Neuron (in vitro differentiated cells): ENCODE data around the gene NCOA7.

Source experiments
- H2AFZ ChIP-seq: one replicate; pipeline ENCODE4 v1.6.1; 2013; ENCODE audit warnings: low read depth, mild to moderate bottlenecking, inconsistent platforms, low read length, moderate library complexity
- H3K27me3 ChIP-seq: one replicate; pipeline ENCODE4 v1.6.1; 2013; ENCODE audit warnings: low read length; ENCODE audit not compliant: insufficient read depth
- H3K36me3 ChIP-seq: one replicate; pipeline ENCODE4 v1.6.1; 2013; ENCODE audit warnings: low read length; ENCODE audit not compliant: insufficient read depth
- H3K4me1 ChIP-seq: one replicate; pipeline ENCODE4 v1.6.1; 2013; ENCODE audit warnings: low read length; ENCODE audit not compliant: insufficient read depth
- H3K4me3 ChIP-seq: 2 replicates; pipeline ENCODE4 v1.5.1; 2013; ENCODE audit warnings: mild to moderate bottlenecking, low read length, moderate library complexity
- H3K9me3 ChIP-seq: one replicate; pipeline ENCODE4 v1.6.1; 2013; ENCODE audit warnings: low read length

NCOA7 gene

DNA sequence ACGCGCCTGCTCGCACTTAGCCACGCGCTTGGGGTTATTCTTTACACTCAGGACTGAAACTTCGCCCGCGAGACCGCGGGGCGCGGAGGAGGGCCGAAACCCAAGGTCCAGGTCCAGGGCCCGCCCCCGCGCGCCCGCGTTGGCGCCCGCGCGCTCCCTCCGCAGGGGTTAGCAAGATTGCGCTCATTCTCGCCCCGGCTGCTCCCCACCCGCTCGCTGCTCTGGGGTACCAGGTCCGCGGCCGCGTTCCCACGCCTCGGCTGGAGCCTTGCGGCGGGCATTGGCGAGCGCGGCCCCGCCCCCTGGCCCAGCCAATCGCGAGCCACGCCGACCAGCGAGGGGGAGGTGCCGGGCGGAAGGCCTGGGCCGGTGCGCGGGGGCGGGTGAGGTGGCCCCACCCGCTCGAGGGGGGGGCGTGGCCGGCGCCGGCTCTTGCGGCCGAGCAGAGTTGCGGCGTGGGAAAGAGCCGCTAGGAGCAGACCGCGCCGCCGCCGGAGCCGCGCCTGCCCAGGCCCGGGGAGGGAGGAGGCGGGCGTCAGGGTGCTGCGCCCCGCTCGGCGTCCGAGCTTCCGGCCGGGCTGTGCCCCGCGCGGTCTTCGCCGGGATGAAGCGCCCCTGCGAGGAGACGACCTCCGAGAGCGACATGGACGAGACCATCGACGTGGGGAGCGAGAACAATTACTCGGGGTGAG is 41.4 kb upstream of the NCOA7 start, which contains the start of gene HEY2:
Gene HEY2, plus strand, starts transcription at position 460 of the 692 bp plus-strand sequence. Its CDS starts 145 bp downstream, at position 605.
- no peaks in the 10 kb centered on the region for H3K9me3 ChIP-seq
- peaks cover 27% of the 10 kb centered on the region for H3K4me1 ChIP-seq
- H3K27me3 ChIP-seq: peaks cover 70% of the 10 kb centered on the region
- H2AFZ ChIP-seq: peak within 1 kb of the TSS; percentile 99
- peak within 1 kb of the TSS; percentile 69 for H3K4me3 ChIP-seq
- no peaks in the 10 kb centered on the region for H3K36me3 ChIP-seq

DNA sequence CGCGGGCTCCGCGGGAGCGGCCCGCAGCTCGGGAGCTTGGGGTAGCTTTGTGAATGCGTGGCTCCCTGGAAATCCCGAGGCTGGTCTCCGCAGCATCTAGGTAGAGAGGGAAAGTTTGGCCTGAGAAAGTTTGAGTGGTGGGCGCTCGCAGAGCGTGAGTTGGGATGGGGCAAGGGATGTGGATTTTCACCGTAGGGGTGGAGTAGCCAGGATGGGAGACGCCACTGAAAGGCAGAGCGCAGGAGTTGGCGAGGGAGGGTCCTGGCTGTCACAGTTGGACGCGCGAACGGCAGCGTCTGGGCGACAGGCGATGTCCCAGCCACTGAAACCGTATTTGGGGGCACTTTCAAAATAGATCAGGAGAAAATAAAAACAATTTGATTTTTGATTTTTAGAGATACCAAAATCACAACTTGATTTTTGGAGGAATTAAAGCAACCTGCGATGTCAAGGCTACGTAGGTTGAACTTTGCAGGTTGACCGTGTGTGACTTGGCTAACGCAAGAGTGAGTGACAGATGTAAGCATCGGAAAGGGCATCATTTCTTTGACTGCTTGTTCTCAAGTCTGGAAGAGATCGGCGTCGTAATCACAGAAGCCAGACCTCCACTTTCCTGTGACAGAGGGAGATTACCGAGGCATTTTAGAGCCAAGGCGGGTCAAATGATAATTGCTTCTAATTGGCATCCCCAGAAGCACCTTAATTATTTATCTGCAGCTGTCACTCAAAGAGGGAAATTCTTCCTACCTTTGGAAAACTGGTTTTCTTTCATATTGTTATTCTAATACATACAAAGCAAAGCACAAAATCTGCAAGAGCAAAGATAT is 40.7 kb upstream of the NCOA7 start:
- peaks cover 34% of the 10 kb centered on the region for H3K4me1 ChIP-seq
- H3K27me3 ChIP-seq: peaks cover 71% of the 10 kb centered on the region
- H3K36me3 ChIP-seq: no peaks in the 10 kb centered on the region
- peak overlapping the region; percentile 99 for H2AFZ ChIP-seq
- H3K9me3 ChIP-seq: no peaks in the 10 kb centered on the region
- H3K4me3 ChIP-seq: peak overlapping the region; percentile 69

GRCh38 chr6:125750692-125751333 is 39.9 kb upstream of the NCOA7 start:
- H3K9me3 ChIP-seq: no peaks in the 10 kb centered on the region
- H2AFZ ChIP-seq: no peak overlapping the region
- H3K27me3 ChIP-seq: peaks cover 71% of the 10 kb centered on the region
- H3K4me1 ChIP-seq: peaks cover 34% of the 10 kb centered on the region
- H3K36me3 ChIP-seq: no peaks in the 10 kb centered on the region
- no peak overlapping the region for H3K4me3 ChIP-seq

DNA sequence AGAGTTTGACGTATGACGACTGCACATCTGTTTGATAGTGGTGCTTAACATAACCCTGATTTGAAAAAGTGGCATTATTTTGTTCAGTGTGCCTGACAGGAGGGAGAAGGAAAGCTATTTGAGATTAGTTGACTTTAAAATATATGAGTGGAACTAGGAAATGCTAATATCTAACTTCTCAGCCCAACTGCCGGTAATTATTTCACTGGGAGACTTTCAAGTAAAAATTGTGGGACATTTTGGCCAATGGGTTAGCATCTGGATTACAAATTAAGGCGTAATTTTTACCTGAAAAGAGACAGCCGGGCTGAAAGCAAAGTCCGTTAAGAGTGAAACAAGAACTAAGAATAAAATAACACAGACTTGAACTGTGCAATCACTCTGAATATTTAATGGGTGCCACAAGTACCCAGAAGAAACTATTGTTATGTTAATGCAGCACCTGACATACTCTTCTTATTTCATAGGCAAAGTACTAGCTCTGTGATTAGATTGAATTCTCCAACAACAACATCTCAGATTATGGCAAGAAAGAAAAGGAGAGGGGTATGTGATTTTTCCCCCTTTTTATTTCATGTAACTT is 39.3 kb upstream of the NCOA7 start:
- no peak overlapping the region for H3K4me3 ChIP-seq

GRCh38 chr6:125752773-125753172 is 38.0 kb upstream of the NCOA7 start:
- H3K36me3 ChIP-seq: no peaks in the 10 kb centered on the region
- no peak overlapping the region for H2AFZ ChIP-seq
- H3K4me3 ChIP-seq: no peak overlapping the region
- peaks cover 27% of the 10 kb centered on the region for H3K4me1 ChIP-seq
- no peaks in the 10 kb centered on the region for H3K9me3 ChIP-seq
- H3K27me3 ChIP-seq: peaks cover 63% of the 10 kb centered on the region

More for the DNA sequence above, 39.3 kb upstream of the NCOA7 start:
- no peaks in the 10 kb centered on the region for H3K9me3 ChIP-seq
- H3K27me3 ChIP-seq: peaks cover 66% of the 10 kb centered on the region
- H3K36me3 ChIP-seq: no peaks in the 10 kb centered on the region
- peaks cover 34% of the 10 kb centered on the region for H3K4me1 ChIP-seq
- H2AFZ ChIP-seq: no peak overlapping the region

DNA sequence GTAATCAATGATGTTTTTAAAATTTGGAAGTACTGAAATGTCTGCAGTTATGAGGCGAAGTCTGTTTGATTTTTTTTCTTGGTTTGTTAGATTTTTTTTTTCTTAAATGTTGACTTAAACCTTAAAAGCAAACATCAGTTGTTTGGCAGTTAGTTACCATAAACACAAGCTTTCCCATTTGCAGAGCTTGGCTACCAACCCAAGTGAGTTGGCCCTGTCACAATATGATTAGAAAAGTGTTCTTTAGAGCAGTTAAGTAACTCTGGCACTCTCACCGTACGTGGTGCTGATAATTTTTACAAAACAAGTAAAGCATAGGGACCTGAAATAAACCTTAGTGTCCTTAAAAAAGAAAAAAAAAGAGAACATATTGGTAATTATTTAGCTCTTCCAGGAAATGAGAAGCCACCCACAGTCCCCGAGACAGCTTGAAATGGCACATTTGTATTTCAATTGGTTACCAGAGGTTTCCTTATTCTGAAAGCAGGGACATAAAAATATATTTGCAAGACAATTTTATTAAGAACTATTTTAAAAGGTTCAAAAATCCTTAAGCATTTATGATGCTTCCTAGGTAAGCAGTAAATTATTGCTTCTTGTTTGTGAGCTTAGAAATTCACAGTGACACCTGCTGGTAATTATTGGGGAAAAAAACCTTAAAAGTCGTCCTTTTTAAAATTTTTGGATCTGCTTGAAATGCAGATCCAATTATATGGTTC is 37.4 kb upstream of the NCOA7 start:
- H3K36me3 ChIP-seq: no peaks in the 10 kb centered on the region
- H3K27me3 ChIP-seq: peaks cover 57% of the 10 kb centered on the region
- no peaks in the 10 kb centered on the region for H3K9me3 ChIP-seq
- H3K4me3 ChIP-seq: no peak overlapping the region
- H3K4me1 ChIP-seq: peaks cover 24% of the 10 kb centered on the region
- no peak overlapping the region for H2AFZ ChIP-seq

DNA sequence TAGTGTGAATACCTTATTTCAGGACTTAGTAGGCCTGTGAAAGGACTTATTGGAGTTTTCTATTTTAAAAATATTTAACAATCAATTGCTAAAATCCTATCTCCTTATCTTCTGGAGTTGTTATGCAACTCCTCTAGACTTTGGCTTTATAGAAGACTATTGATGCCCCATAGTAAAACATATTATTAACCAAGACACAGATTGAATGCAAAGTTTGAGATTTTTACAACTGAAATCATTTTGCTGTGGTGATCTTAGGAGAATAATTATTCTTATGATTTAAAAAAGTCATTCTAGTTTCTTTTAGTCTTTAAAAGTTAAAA is 36.9 kb upstream of the NCOA7 start:
- Histone ChIP-seq H3K4me3 (no peak overlapping the region), H2AFZ (no peak overlapping the region), H3K4me1 (peaks cover 19% of the 10 kb centered on the region), H3K9me3 (no peaks in the 10 kb centered on the region), H3K27me3 (peaks cover 52% of the 10 kb centered on the region), H3K36me3 (no peaks in the 10 kb centered on the region)

- H3K4me3 ChIP-seq: no peak overlapping the region
- H3K4me1 ChIP-seq: peaks cover 19% of the 10 kb centered on the region
- no peak overlapping the region for H2AFZ ChIP-seq
- H3K36me3 ChIP-seq: no peaks in the 10 kb centered on the region
- H3K9me3 ChIP-seq: no peaks in the 10 kb centered on the region
- H3K27me3 ChIP-seq: peaks cover 51% of the 10 kb centered on the region
These were observed 36.2 kb upstream of the NCOA7 start for GRCh38 chr6:125754566-125754965.

- Histone ChIP-seq H3K4me3 (no peak overlapping the region), H2AFZ (no peak overlapping the region), H3K36me3 (no peaks in the 10 kb centered on the region), H3K9me3 (no peaks in the 10 kb centered on the region), H3K4me1 (peaks cover 7% of the 10 kb centered on the region), H3K27me3 (peaks cover 32% of the 10 kb centered on the region)
These were observed 31.4 kb upstream of the NCOA7 start for GRCh38 chr6:125759184-125759902.

DNA sequence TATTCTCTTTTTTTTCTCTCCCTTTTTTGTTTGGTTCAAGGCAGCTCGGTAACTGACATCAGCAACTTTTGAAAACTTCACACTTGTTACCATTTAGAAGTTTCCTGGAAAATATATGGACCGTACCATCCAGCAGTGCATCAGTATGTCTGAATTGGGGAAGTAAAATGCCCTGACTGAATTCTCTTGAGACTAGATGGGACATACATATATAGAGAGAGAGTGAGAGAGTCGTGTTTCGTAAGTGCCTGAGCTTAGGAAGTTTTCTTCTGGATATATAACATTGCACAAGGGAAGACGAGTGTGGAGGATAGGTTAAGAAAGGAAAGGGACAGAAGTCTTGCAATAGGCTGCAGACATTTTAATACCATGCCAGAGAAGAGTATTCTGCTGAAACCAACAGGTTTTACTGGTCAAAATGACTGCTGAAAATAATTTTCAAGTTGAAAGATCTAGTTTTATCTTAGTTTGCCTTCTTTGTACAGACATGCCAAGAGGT is 30.8 kb upstream of the NCOA7 start:
- Histone ChIP-seq H3K36me3 (no peaks in the 10 kb centered on the region), H3K27me3 (peaks cover 31% of the 10 kb centered on the region), H3K4me3 (no peak overlapping the region)

GRCh38 chr6:125764121-125764671 is 26.6 kb upstream of the NCOA7 start:
- Histone ChIP-seq H2AFZ (no peak overlapping the region), H3K4me3 (no peak overlapping the region), H3K36me3 (no peaks in the 10 kb centered on the region), H3K27me3 (peaks cover 18% of the 10 kb centered on the region), H3K9me3 (no peaks in the 10 kb centered on the region), H3K4me1 (no peaks in the 10 kb centered on the region)

More for the DNA sequence above, 30.8 kb upstream of the NCOA7 start:
- Histone ChIP-seq H3K4me1 (peaks cover under 1% of the 10 kb centered on the region), H2AFZ (no peak overlapping the region), H3K9me3 (no peaks in the 10 kb centered on the region)

- Histone ChIP-seq H3K4me3 (no peak overlapping the region), H3K9me3 (no peaks in the 10 kb centered on the region), H3K4me1 (no peaks in the 10 kb centered on the region), H2AFZ (no peak overlapping the region), H3K27me3 (peaks cover 13% of the 10 kb centered on the region), H3K36me3 (no peaks in the 10 kb centered on the region)
These were observed 24.8 kb upstream of the NCOA7 start for GRCh38 chr6:125765944-125766343.
